HepG2 (cell line): ENCODE data around the gene ENPP1. TPM values are rescaled to one million over a fixed set of nuclear protein-coding genes. Genes with fewer than 3 reads are reported as not detected.

Source experiments
- CENPX ChIP-seq: sonication (generic); formaldehyde crosslinking; IDR thresholded peaks from 2 replicates; pipeline ENCODE4 v1.9.0; 2021; ENCODE audit warnings: mild to moderate bottlenecking, missing genetic modification reagents, moderate library complexity
- DZIP1 ChIP-seq: sonication (generic); formaldehyde crosslinking; IDR thresholded peaks from 2 replicates; pipeline ENCODE4 v1.5.0; 2020; ENCODE audit warnings: mild to moderate bottlenecking, missing genetic modification reagents
- EEA1 ChIP-seq: sonication (generic); formaldehyde crosslinking; IDR thresholded peaks from 2 replicates; pipeline ENCODE4 v1.5.1; 2020; ENCODE audit warnings: mild to moderate bottlenecking, missing genetic modification reagents, borderline replicate concordance
- GABPA ChIP-seq, 2 experiments: IDR thresholded peaks; 2 replicates each; pipeline ENCODE4 v1.6.1; 2011 to 2016; ENCODE audit warnings: low read depth in 2 of 2, low read length in 1 of 2, missing biosample characterization in 1 of 2, missing genetic modification characterization in 1 of 2
- HNF4G ChIP-seq, 2 experiments: sonication (generic) in 1 of 2; formaldehyde crosslinking in 1 of 2; IDR thresholded peaks; 2 replicates each; pipeline versions ENCODE4 v1.4.0 to v1.6.1; 2011 to 2020; ENCODE audit warnings: borderline replicate concordance in 2 of 2, low read depth in 2 of 2, mild to moderate bottlenecking in 2 of 2, low read length in 1 of 2, missing genetic modification reagents in 1 of 2, moderate library complexity in 1 of 2
- HNRNPL ChIP-seq: fragments of 200-400 bp; formaldehyde crosslinking; IDR thresholded peaks from 2 replicates; pipeline ENCODE4 v1.6.1; 2017; ENCODE audit warnings: mild to moderate bottlenecking, low read depth, low read length
- IRF1 ChIP-seq: sonication (generic); formaldehyde crosslinking; IDR thresholded peaks from 2 replicates; pipeline ENCODE4 v1.4.0; 2020; ENCODE audit warnings: low read depth, mild to moderate bottlenecking, missing genetic modification reagents
- MAFF ChIP-seq: IDR thresholded peaks from 2 replicates; pipeline ENCODE4 v1.6.1; 2011; ENCODE audit warnings: low read depth, low read length, improper control_type of control experiment
- MAFG ChIP-seq: sonication (generic); formaldehyde crosslinking; IDR thresholded peaks from 2 replicates; pipeline ENCODE4 v1.5.1; 2020; ENCODE audit warnings: mild to moderate bottlenecking, missing genetic modification reagents
- MBD4 ChIP-seq: IDR thresholded peaks from 2 replicates; pipeline ENCODE4 v1.6.1; 2012; ENCODE audit warnings: low read length, inconsistent platforms, borderline replicate concordance
- MIXL1 ChIP-seq: IDR thresholded peaks from 2 replicates; pipeline ENCODE4 v1.6.1; 2016
- NFYC ChIP-seq: IDR thresholded peaks from 2 replicates; pipeline ENCODE4 v1.6.1; 2016; ENCODE audit warnings: missing genetic modification reagents, missing compliant biosample characterization
- PAWR ChIP-seq: sonication (generic); formaldehyde crosslinking; IDR thresholded peaks from 2 replicates; pipeline ENCODE4 v1.4.0; 2020; ENCODE audit warnings: missing genetic modification reagents, mild to moderate bottlenecking, borderline replicate concordance
- POGZ ChIP-seq: sonication (generic); formaldehyde crosslinking; IDR thresholded peaks from 2 replicates; pipeline ENCODE4 v1.4.0; 2020; ENCODE audit warnings: mild to moderate bottlenecking, missing genetic modification reagents
- SAP130 ChIP-seq: IDR thresholded peaks from 2 replicates; pipeline ENCODE4 v1.6.1; 2016; ENCODE audit warnings: low read depth
- SATB2 ChIP-seq: sonication (generic); formaldehyde crosslinking; IDR thresholded peaks from 2 replicates; pipeline ENCODE4 v1.5.0; 2020; ENCODE audit warnings: missing genetic modification reagents
- TARDBP ChIP-seq: sonication (generic); formaldehyde crosslinking; IDR thresholded peaks from 2 replicates; pipeline ENCODE4 v1.8.0; 2022; ENCODE audit warnings: mild to moderate bottlenecking, missing genetic modification reagents
- TEAD2 ChIP-seq: sonication (generic); formaldehyde crosslinking; IDR thresholded peaks from 2 replicates; pipeline ENCODE4 v1.9.0; 2021; ENCODE audit warnings: missing genetic modification reagents
- TMF1 ChIP-seq: sonication (generic); formaldehyde crosslinking; IDR thresholded peaks from 2 replicates; pipeline ENCODE4 v1.8.1; 2022; ENCODE audit warnings: low read depth, missing genetic modification reagents
- ZBTB39 ChIP-seq: sonication (generic); formaldehyde crosslinking; IDR thresholded peaks from 2 replicates; pipeline ENCODE4 v1.5.0; 2020; ENCODE audit warnings: missing genetic modification reagents
- ZFAT ChIP-seq: sonication (generic); formaldehyde crosslinking; conservative IDR thresholded peaks from 2 replicates; pipeline ENCODE4 v1.8.1; 2023; ENCODE audit warnings: missing genetic modification reagents, inconsistent platforms
- ZNF34 ChIP-seq: sonication (generic); formaldehyde crosslinking; IDR thresholded peaks from 2 replicates; pipeline ENCODE4 v1.4.0; 2020; ENCODE audit warnings: mild to moderate bottlenecking, missing genetic modification reagents, borderline replicate concordance
- ZNF446 ChIP-seq: sonication (generic); formaldehyde crosslinking; IDR thresholded peaks from 2 replicates; pipeline ENCODE4 v1.5.0; 2020; ENCODE audit warnings: mild to moderate bottlenecking, missing genetic modification reagents
- ZNF572 ChIP-seq: sonication (generic); formaldehyde crosslinking; IDR thresholded peaks from 2 replicates; pipeline ENCODE4 v1.5.1; 2020; ENCODE audit warnings: mild to moderate bottlenecking, missing genetic modification reagents
- ZSCAN21 ChIP-seq: sonication (generic); formaldehyde crosslinking; IDR thresholded peaks from 2 replicates; pipeline ENCODE4 v1.8.0; 2022; ENCODE audit warnings: mild to moderate bottlenecking, missing genetic modification reagents, moderate library complexity, borderline replicate concordance
- polyA plus RNA-seq, 8 experiments: library from polyadenylated mRNA; depleted of rRNA in 3 of 8; stranded (reverse) in 7 of 8; unstranded in 1 of 8; fragments of >200 nt; fragmentation: Illumina TruSeq in 4 of 8; extraction: Trizol in 4 of 8; gene quantifications; 2 replicates each; pipeline versions ENCODE4 v1.2.1 to v1.2.3, GENCODE V29; 2011 to 2016; ENCODE audit warnings: low read depth in 4 of 8, missing spikeins in 1 of 8, mixed read lengths in 1 of 8; ENCODE audit not compliant: insufficient read depth in 1 of 8
- total RNA-seq, 5 experiments: library from RNA; depleted of rRNA; stranded (reverse); fragments of >200 nt; fragmentation: Illumina TruSeq; extraction: Trizol; gene quantifications; 2 replicates each; pipeline ENCODE4 v1.2.3, GENCODE V29; 2016; ENCODE audit warnings: low read depth in 1 of 5

The ENPP1 gene
- total and polyA plus RNA-seq, 2 of the 13 experiments (the other 11 are each of a cell fraction or from before 2014, with no cell fraction given) = 56.5 to 160 TPM

- no peak for TF ChIP-seq ZBTB39 (CRISPR knock-in tag)
- TF ChIP-seq HNRNPL = no peak
- TF ChIP-seq ZNF34 = no peak
- no peak for TF ChIP-seq ZNF572 (CRISPR knock-in tag)
- no peak for TF ChIP-seq ZSCAN21 (CRISPR knock-in tag)
- TF ChIP-seq ZNF446 (CRISPR knock-in tag) = no peak
- TF ChIP-seq MAFF = no peak
- no peak for TF ChIP-seq TMF1 (CRISPR knock-in tag)
- 0 out of 2 replicates have a peak, but pooled peaks have one; percentile 18 for TF ChIP-seq SAP130 (CRISPR knock-in tag)
- TF ChIP-seq EEA1 = no peak
- TF ChIP-seq NFYC = no peak
- TF ChIP-seq ZFAT (CRISPR knock-in tag) = no peak
- TF ChIP-seq MAFG (CRISPR knock-in tag) = no peak
- TF ChIP-seq TARDBP (CRISPR knock-in tag) = 0 out of 2 replicates have a peak, but pooled peaks have one; percentile 29
- no peak for TF ChIP-seq GABPA (IDR thresholded peaks at IDR 0.05; ENCODE audit: low read depth, low read length)
- TF ChIP-seq GABPA (CRISPR knock-in tag; IDR thresholded peaks at IDR 0.05; ENCODE audit: low read depth) = no peak
- no peak for TF ChIP-seq MBD4
- no peak for TF ChIP-seq TEAD2 (CRISPR knock-in tag)
- no peak for TF ChIP-seq PAWR (CRISPR knock-in tag)
- 0 out of 2 replicates have a peak, but pooled peaks have one; percentile 19 for TF ChIP-seq MIXL1 (CRISPR knock-in tag)
- no peak for TF ChIP-seq IRF1 (CRISPR knock-in tag)
- no peak for TF ChIP-seq CENPX (CRISPR knock-in tag)
- no peak for TF ChIP-seq SATB2 (CRISPR knock-in tag)
- 0 out of 2 replicates have a peak, but pooled peaks have one; percentile 34 for TF ChIP-seq POGZ
- TF ChIP-seq HNF4G (IDR thresholded peaks at IDR 0.05; ENCODE audit: borderline replicate concordance, low read depth, low read length) = no peak
- no peak for TF ChIP-seq HNF4G (CRISPR knock-in tag; IDR thresholded peaks at IDR 0.05; ENCODE audit: borderline replicate concordance, low read depth)
- no peak for TF ChIP-seq DZIP1 (CRISPR knock-in tag)
Measured at GRCh38 chr6:131787766-131788712, 19.8 kb upstream of the ENPP1 start (continued).
